VCaP (cell line): ENCODE data around the gene GGT7.

Source experiments
- H3K27ac ChIP-seq: fragments of 450-650 bp; 2 replicates; pipeline ENCODE4 v1.5.1; 2017
- CTCF ChIP-seq: fragments of 450-650 bp; conservative IDR thresholded peaks from 2 replicates; pipeline ENCODE4 v1.5.1; 2017; ENCODE audit warnings: mild to moderate bottlenecking, moderate library complexity

The GGT7 gene

DNA sequence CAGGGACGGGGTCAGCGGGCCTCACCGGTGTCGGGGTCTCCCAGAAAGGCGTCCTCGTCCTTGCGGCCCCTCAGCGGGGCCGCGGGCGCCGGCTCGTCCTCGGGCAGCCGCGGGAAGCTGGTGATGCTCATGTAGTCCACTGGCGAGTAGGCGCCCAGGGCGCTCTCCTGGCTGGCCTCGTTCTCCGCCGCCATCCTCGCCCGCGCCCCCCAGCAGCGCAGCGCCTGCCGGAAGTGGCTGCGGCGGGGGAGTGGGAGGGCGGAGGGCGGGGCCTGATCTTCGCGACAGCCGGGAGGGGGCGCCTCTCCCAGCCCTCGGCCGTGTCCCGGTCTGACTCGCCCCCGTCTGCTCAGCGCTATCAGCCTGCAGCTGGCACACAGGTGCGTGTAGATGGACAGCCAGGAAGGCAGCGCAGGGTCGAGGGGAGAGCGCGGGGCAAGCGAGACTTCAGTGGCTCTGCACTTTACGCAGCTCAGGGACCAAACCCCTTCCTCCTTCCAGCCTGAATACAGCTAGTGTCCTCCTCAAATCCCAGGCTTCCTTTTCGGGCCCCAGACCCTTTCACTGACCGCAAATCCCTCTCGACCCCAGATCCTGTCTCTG lies at the start of gene GGT7:
Gene GGT7 (minus strand): TSS at position 235 of the 603 bp plus-strand sequence. CDS start 41 bp downstream, at position 194.
- TF ChIP-seq CTCF = peak; percentile 93
- H3K27ac ChIP-seq = peak within 1 kb of the TSS; percentile 72; the same call in 1 of the 2 replicates

GRCh38 chr20:34921436-34921835 lies 48.8 kb upstream of the GGT7 start:
- TF ChIP-seq CTCF = no peak
- no peak overlapping the region for H3K27ac ChIP-seq

GRCh38 chr20:34920055-34920454 lies 47.4 kb upstream of the GGT7 start:
- H3K27ac ChIP-seq = no peak overlapping the region
- TF ChIP-seq CTCF = no peak

- no peak for TF ChIP-seq CTCF
- no peak overlapping the region for H3K27ac ChIP-seq
These were observed 44.2 kb upstream of the GGT7 start for GRCh38 chr20:34916774-34917354.

DNA sequence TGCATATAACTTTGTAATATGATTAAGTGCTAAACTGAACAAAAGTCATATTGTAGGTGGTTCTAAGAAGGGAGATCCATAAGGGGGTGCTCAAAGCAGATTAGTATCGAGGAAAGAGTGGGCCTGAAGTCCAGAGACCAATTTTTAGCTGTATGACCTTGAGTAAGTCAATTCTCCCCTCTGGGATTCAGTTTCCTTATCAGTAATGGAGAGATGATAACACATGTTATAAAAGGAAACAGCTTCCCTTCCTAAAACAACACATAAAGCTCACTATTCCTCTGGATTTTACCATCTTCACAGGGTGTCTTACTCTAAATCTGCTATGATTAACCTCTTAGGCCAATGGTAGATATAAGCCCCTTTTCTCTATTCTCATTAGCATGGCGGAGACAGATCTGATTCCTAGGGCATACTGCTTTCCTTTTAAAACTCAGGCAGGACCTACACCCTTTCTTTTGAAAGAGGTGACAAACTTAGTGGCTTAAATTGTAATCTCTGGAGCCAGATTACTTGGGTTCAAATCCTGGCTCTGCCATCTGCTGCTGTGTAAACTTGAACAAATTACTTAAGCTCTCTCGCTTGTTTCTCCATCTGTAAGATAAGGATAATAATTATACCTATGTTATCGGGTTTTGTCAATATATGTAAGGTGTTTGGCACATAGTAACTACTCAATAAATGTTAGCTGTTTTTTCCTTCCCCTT lies 43.2 kb upstream of the GGT7 start:
- H3K27ac ChIP-seq = no peak overlapping the region
- no peak for TF ChIP-seq CTCF

- no peak overlapping the region for H3K27ac ChIP-seq
- TF ChIP-seq CTCF = no peak
These were observed 42.5 kb upstream of the GGT7 start for GRCh38 chr20:34915131-34915530.

DNA sequence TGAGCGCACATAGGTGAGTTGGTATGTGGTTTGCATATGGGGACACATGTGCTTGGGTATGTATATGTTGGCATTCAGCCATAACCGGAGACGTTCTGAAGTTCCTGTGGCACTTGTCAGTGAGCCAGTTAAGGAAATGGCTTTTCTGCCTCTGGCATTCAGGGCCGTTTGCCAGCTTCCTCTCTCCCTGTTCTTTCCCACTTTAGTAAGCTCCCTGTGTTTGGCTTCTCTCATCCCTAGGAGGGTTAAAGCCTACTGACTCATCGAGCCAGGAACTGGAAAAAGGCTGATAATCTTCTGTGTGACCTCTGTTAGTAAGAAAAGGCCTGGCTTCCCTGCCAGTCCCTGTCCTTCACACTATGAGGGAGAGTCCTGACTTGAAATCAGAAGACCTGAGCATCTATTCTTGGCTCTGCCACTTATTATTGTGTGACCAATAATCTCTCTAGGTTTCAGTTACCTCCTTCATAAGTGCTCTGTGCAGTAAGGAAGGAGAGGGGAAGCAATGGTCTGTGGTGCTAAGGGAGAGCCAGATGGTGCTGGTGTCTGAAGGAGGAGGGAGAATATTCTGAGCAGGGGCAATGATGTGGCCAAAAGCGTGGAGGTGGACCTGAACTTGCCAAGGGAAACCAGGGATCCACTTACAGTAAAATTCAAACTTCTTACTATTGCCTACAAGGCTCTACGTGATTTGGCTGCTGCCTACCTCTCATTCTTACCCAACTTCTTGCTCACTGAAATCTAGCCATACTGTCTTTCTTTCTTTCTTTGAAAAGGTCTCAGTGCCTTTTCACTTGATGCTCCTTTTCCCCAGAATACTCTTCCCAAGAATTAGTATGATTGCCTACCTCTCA lies 35.2 kb upstream of the GGT7 start:
- no peak for TF ChIP-seq CTCF

More for the DNA sequence above, 35.2 kb upstream of the GGT7 start:
- H3K27ac ChIP-seq = peak overlapping the region; percentile 88
